Activated T-helper 1 cell treated with Interleukin-2 at 50 U/mL for 16 hours (primary cell): ENCODE measurements around the gene C9orf78.

ENCODE experiments used
- DNase-seq: peaks from one replicate; pipeline ENCODE4 v3.0.0-alpha.2; 2020; ENCODE audit warnings: low read depth

The C9orf78 gene

DNA sequence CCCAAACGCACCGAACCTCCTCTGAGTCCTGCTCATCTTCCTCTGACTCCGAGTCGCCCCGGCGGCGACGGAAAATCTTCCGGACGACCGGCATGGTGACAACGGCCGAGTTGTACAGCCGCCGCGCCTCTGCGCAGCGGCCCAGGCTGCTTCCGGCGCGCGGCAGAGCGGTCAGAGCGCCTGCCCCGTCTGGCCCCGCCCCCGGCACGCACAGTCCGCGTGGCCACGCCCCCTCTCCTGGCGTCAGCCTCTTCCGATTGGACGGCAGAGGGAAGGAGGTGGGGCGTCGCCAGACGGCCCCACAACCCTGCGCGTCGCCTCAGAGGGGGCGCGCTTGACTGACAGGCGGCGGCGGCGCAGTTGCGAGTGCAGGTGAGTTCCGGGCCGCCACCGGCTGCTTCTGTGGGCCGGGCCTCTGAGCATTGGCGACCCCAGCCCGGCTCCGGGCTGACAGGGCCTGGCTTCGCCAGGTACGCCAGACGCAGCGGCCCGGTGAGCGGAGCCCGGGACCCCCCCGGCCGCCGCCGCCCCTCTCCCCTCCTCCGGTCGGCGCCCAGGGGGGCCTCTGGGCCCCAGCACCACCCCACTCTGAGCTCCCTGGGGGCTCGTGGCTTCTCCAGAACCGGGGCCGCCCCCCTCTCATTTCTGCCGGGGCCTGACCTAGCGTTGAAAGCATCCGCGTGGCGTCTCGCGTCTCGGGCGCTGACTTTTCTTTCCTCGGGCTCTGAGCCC lies at the start of gene C9orf78, which contains the start of gene USP20:
Gene C9orf78, minus strand, starts transcription at position 148 of the 732 bp plus-strand sequence. Its CDS starts 54 bp downstream, at position 94.
Gene USP20, plus strand, starts transcription at position 331 of the 732 bp plus-strand sequence. CDS start 17,098 bp downstream, outside the sequence.
- peak; percentile 98 for DNase-seq

DNA sequence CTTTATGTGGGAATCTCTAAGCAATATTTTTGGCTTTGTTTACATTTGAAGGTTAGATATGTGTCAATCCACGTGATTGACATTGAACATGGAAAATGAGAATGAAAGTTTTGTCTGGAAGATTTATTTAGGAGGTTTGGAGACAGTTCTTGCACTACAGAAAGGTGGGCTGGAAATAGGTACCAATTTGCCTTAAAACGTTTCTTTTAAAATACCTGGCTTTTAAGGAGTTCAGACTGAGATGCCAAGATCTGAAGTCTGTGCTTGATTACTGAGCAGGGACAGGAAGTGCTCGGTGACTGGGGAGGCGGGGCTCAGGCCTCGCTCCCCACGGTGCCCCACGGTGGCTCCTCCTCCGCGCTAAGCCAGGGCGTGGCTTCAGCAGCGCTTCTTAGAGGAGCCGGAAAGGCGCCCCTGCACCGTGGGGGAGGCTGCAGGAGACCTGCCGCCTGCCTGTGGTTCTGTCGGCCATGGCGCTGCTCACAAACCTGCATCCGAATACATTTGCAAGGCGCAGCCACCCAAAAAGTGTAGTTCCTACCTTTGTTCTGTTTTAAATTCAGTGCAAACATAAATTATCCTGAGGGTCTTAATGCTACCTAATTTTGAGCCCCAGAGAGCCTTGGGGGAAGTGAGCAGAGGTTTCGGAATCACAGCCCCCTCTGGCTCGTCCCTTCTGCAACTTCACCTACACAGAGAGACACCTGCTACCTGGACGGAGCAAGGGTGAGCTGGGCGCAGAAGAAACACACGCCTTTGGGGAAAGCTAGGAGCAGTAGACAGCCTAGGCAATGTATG lies 49.3 kb upstream of the C9orf78 start:
- DNase-seq, result peak; percentile 93

GRCh38 chr9:129881547-129882324 lies 46.7 kb upstream of the C9orf78 start:
- DNase-seq, result no peak

- no peak for DNase-seq
These were observed 45.8 kb upstream of the C9orf78 start for GRCh38 chr9:129880654-129881546.

DNA sequence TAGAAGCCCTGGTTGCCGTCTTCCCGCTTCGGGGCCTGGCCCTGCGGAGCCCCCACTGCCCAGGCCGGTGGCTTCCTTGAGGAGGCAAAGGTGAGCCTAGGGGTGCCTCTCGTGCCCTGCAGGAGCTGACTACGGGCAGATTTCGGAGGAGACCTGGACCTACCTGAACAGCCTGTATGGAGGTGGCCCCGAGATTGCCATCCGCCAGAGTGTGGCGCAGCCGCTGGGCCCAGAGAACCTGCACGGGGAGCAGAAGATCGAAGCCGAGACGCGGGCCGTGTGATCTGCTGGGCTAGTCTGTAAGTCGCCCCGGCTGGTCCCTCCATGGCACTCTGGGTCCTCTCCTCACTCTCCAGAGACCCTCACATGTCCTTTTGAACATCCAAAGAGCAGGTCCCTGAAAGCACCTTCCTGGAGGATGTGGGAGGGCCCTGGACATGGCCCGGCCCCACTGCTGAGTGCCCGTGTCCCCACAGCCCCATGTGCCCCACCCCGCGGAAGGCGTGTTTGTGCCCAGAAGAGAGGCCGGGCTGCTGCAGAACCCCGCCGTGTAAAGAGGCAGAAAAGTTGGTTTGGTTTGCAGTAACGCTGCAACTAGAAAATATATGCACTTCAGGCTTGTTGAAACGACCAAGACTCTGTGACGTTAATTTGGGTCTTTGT lies 45.0 kb upstream of the C9orf78 start:
- no peak for DNase-seq

DNA sequence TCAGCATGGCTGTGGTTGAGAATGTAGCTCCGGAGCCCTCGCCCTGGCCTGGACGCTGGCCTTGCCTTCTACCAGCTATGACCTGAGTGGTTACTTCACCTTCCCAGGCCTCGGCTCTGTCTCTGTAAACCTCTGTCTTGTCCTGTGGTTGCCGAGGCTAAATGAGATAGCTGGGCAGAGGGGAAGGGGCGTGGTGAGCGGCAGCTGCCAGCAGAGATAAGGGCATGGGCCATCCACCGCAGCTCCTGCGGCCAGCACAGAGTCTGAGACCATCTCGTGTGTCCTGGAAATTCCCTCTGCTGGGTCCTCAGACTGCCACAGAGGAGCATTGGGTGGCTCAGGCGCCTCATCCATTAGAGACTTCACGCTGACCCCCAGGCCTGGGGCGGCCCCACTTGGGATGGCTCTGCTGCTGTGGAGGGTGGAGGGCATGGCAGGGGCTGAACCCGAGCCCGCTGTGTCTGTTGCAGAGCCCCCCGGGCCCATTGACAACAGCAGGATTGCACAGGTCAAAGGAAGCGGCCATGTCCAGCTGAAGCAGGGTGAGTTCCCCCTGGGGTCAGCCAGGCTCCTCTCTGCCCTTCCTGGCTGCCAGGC lies 44.1 kb upstream of the C9orf78 start:
- DNase-seq, result no peak

DNA sequence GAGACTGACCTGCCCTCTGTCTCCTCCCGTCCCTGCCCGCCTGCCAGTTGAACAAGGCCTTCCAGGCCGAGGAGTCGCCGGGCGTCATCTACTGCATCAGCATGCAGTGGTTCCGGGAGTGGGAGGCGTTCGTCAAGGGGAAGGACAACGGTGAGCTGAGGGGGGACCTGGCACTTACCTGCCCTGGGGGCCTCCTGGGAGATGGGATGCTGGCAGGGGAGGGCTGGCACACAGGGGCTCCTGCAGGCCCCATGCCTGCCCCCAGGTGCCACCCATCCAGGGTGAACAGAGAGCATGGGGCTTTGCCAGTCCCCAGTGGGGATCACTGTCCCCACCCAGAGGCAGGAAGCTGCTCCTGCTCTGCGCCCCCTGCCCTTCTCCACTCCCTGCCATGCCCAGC lies 43.2 kb upstream of the C9orf78 start:
- DNase-seq, result no peak

DNA sequence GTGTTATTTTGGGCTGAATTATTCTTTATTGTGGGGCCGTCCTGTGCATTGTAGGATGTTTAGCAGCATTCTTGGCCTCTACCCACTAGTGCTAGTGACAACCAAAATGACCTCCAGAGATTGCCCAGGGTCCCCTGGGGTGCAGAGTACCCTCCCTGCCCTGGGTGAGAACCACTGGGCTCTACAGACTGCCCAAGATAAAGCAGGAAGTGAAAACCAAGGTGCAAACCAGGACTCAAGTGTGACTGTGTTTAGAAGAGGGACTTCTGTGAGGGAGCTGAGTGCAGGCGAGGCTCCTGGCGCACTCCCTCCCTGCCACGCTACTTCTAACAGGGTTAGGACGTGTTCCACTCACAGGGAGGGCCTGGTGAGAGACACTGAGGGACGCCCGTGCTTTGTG lies 41.7 kb upstream of the C9orf78 start:
- no peak for DNase-seq

DNA sequence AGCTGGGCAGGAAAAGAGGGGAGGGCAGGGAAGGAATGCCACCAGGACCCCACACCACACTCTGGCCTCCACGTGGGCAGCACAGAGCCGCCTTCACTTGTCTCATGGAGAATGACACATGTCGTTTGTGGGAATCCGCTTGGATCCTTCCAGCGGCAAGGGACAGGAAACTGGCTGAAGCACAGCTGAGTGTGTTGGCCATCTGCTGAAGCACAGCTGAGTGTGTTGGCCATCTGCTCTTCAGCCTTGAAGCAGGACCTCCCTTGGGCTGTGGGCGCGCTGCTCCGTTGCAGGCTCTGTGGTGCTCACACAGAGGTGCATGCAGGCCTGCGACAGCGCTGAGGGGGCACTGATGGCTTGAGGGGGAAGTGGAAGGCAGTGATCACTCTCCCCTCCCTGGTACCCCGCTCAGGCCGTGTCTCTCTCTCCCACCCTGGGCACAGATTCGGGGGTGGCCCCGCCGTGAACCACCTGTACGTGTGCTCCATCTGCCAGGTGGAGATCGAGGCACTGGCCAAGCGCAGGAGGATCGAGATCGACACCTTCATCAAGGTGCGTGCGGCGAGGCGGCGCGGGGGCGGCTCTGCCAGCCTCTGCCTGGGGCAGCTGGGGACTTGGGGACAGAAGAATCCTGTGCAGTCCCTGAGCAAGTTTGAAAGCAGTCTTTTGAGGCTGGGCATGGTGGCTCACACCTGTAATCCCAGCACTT lies 40.8 kb upstream of the C9orf78 start:
- no peak for DNase-seq

- DNase-seq, result no peak
These were observed 40.1 kb upstream of the C9orf78 start for GRCh38 chr9:129875181-129875611.

- DNase-seq, result no peak
These were observed 39.4 kb upstream of the C9orf78 start for GRCh38 chr9:129874261-129875101.

DNA sequence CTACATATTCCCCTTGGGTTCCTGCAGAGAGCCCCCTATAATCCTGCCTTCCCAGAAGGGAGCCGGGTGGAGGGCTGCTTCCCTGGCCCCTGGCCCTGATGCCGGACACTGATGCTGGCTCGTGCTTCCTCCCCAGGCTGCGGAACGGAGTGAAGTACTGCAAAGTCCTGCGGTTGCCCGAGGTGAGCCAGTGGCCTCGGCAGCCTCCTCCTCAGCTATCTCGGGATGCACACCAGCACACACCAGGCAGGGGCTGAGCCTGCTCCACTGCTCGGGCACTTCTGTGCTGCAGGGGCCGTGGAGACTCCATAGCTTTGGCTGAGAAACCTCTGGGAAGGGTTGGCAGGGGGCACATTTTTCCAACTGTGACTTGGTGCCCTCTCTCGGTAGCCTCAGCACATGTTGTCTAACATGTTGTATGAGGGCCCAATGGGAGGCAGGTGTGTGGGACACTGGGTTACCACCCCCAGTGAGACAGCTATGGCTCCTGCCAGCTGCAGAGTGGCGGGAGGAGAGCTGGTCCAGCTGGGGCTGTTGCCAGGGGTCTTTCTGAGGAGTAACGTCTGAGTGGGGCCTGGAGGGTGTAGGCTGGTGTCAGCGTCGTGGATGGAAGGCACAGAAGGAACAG lies 38.6 kb upstream of the C9orf78 start:
- no peak for DNase-seq

GRCh38 chr9:129871046-129871445 lies 36.0 kb upstream of the C9orf78 start:
- no peak for DNase-seq

- no peak for DNase-seq
These were observed 34.8 kb upstream of the C9orf78 start for GRCh38 chr9:129869585-129870501.

- peak; percentile 90 for DNase-seq
These were observed 33.9 kb upstream of the C9orf78 start for GRCh38 chr9:129868872-129869486.

DNA sequence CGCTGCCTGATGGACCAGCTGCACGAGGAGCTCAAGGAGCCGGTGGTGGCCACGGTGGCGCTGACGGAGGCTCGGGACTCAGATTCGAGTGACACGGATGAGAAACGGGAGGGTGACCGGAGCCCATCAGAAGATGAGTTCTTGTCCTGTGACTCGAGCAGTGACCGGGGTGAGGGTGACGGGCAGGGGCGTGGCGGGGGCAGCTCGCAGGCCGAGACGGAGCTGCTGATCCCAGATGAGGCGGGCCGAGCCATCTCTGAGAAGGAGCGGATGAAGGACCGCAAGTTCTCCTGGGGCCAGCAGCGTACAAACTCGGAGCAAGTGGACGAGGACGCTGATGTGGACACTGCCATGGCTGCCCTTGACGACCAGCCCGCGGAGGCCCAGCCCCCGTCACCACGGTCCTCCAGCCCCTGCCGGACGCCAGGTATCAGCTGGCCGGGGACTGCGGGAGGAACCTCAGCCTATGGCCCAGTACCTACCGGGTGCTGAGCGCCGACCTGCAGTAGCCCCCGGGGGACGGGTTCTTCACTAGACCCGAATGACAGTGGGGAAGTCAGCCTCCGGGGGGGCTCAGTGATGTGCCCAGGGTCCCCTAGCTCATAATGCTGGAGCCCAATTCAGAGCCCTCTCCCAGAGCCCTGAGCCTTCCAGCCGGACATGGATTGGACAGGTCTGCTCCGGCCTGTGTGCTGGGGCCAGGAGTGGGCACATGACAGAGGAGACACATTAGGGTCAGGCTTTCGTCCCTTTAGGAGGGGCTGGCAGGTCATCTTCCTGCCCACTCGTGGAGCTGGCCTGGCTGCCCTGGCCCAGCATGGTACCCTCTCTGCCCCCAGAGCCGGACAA lies 33.2 kb upstream of the C9orf78 start:
- DNase-seq, result no peak
